Activated T-cell treated with anti-CD3 and anti-CD28 coated beads, Interleukin-2, amount 50 U/mL, for 24 hours (primary cell): ENCODE data around the gene CADPS2.
"Not testable (repeated sequence)": the region's sequence is repeated elsewhere in the genome, so short reads cannot be mapped to it uniquely, and the experiment has no call there.

Experiments
- DNase-seq: peaks from one replicate; pipeline ENCODE4 v3.0.0-alpha.2; 2020
- H3K27ac Mint-ChIP-seq: 2 replicates; pipeline ENCODE4 v1.8.0; 2020; ENCODE audit warnings: mild to moderate bottlenecking, mixed read lengths
- H3K27me3 Mint-ChIP-seq: 2 replicates; pipeline ENCODE4 v1.8.0; 2020; ENCODE audit warnings: mixed read lengths
- H3K36me3 Mint-ChIP-seq: 2 replicates; pipeline ENCODE4 v1.8.0; 2020; ENCODE audit warnings: low read depth, mixed read lengths
- H3K4me1 Mint-ChIP-seq: 2 replicates; pipeline ENCODE4 v1.8.0; 2020; ENCODE audit warnings: low read depth, mixed read lengths
- H3K4me3 Mint-ChIP-seq: 2 replicates; pipeline ENCODE4 v1.8.0; 2020; ENCODE audit warnings: mild to moderate bottlenecking, moderate library complexity, mixed read lengths
- H3K9me3 Mint-ChIP-seq: 2 replicates; pipeline ENCODE4 v1.8.0; 2020; ENCODE audit warnings: mixed read lengths

Gene CADPS2

DNA sequence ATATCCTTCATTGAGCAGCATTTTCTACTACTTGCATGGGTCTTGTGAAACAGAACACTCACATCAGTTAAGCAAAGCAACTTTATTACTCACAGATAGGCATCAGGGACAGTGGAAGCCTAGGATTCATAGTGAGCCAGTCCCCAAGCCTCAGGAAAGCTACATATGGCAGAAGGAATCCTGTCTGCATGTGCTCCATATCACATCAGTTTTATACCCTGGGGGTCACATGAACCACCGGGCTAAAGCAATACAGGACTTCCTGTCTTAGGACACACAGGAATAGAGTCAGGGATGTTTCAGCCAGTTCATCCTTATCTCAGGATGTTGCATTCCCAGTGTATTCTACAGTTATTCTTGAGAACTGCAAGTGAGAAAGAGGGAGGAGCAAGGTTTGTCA lies 596.8 kb downstream of the CADPS2 start:
- H3K36me3 Mint-ChIP-seq = no peaks in the 10 kb centered on the region
- H3K4me1 Mint-ChIP-seq = no peaks in the 10 kb centered on the region
- H3K9me3 Mint-ChIP-seq = peaks cover 4% of the 10 kb centered on the region
- no peak overlapping the region for H3K27ac Mint-ChIP-seq
- H3K4me3 Mint-ChIP-seq = no peak overlapping the region
- no peak for DNase-seq
- H3K27me3 Mint-ChIP-seq = no peaks in the 10 kb centered on the region

DNA sequence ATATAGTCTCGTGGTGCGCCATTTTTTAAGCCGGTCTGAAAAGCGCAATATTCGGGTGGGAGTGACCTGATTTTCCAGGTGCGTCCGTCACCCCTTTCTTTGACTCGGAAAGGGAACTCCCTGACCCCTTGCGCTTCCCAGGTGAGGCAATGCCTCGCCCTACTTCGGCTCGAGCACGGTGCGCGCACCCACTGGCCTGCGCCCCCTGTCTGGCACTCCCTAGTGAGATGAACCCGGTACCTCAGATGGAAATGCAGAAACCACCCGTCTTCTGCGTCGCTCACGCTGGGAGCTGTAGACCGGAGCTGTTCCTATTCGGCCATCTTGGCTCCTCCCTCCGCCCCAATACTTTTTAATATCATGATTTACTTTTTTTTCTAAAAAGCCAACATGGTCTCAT lies 601.7 kb downstream of the CADPS2 start:
- not testable (repeated sequence) for DNase-seq, H3K36me3 Mint-ChIP-seq, H3K27me3 Mint-ChIP-seq, H3K4me3 Mint-ChIP-seq, H3K4me1 Mint-ChIP-seq, H3K9me3 Mint-ChIP-seq, H3K27ac Mint-ChIP-seq

DNA sequence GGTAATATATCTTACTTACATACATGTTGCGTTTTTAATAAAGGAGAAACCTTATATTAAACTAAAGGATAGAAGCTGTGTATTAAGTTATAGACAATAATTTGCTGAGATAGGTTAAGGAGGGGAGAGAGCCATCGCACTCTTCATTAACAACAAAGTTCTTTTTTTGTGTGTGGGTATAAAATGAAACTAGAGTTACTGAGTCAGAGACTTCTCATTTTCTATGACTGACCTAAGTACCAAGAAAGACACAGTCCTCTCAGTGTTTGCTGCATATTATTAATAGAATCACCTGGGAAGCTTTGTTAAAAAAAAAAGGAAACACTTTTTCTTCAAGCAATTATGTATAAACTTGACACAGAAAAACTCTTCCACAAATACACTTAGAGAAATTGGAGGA lies 613.1 kb downstream of the CADPS2 start:
- H3K36me3 Mint-ChIP-seq = no peaks in the 10 kb centered on the region
- H3K27ac Mint-ChIP-seq = no peak overlapping the region
- no peak for DNase-seq
- no peaks in the 10 kb centered on the region for H3K4me1 Mint-ChIP-seq
- no peak overlapping the region for H3K4me3 Mint-ChIP-seq
- H3K27me3 Mint-ChIP-seq = no peaks in the 10 kb centered on the region
- H3K9me3 Mint-ChIP-seq = peaks cover 3% of the 10 kb centered on the region

DNA sequence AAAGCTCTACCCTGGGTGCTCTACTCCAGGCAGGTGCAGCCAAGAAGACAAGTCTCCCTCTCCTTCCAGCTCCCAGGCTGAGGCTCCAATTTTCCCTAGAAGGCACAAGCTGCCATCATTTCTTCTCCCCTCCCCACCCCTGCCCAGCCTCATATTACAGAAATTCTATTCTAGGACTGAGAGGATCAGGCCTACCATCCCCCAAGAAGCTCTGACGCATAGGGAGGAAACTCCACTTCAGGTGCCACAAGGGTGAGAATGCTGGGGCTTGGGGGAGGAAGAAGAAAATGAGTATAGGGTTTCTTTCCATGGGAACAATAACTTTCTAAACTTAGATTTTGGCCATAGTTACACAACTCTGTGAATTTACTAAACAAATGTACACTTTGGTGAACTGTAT lies 617.0 kb downstream of the CADPS2 start:
- H3K36me3 Mint-ChIP-seq = no peaks in the 10 kb centered on the region
- H3K4me3 Mint-ChIP-seq = no peak overlapping the region
- no peak for DNase-seq
- no peaks in the 10 kb centered on the region for H3K4me1 Mint-ChIP-seq
- H3K27ac Mint-ChIP-seq = no peak overlapping the region
- peaks cover 4% of the 10 kb centered on the region for H3K9me3 Mint-ChIP-seq
- no peaks in the 10 kb centered on the region for H3K27me3 Mint-ChIP-seq
